Skin epidermis (tissue), 12 donors: Measurements from ENCODE around the gene SETBP1.

Source experiments
- H3K27ac ChIP-seq, 21 experiments: fragments of 200-600 bp; sonication (generic) in 11 of 21; one replicate each; pipeline ENCODE4 v1.5.0; 2020; ENCODE audit warnings: mild to moderate bottlenecking in 3 of 21, inconsistent platforms in 2 of 21, moderate library complexity in 2 of 21
- H3K4me3 ChIP-seq, 7 experiments: fragments of 200-600 bp; sonication (generic) in 2 of 7; one replicate each; pipeline ENCODE4 v1.5.0; 2020; ENCODE audit warnings: inconsistent platforms in 2 of 7, mild to moderate bottlenecking in 2 of 7, moderate library complexity in 1 of 7

Gene SETBP1

DNA sequence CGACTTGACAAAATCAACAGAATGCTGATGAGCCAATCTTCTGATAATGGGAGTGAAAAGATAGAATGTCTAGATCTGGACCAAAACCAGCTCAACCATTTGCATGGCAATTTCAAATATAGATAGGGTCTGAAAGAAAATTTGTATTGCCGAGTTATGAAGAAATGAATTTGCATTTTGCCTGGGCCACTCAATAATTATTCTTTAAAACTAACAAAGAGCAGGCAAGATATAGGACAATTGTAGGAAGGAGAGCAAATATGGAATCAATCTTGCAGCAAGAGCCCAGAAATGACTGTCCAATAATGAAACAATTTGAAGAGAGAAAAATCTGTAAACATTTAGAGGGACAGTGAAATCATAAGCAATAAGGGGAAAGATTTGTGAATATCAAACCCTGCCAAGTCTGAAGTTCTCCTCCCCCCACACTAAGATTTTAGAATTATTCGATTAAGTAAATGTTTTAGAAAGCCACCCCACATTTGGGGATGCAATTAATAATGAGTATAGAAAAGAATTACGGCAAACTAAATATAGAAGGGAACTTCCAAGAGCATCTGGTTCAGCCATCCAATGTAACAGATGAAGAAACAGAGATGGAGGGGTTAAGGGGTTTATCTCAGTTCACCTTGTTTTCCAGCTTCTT is 377.4 kb downstream of the SETBP1 start:
- Histone ChIP-seq H3K27ac (peak overlapping the region in 3 of 21 experiments; percentile 18 to 52 (median 39)), H3K4me3 (no peak overlapping the region)

DNA sequence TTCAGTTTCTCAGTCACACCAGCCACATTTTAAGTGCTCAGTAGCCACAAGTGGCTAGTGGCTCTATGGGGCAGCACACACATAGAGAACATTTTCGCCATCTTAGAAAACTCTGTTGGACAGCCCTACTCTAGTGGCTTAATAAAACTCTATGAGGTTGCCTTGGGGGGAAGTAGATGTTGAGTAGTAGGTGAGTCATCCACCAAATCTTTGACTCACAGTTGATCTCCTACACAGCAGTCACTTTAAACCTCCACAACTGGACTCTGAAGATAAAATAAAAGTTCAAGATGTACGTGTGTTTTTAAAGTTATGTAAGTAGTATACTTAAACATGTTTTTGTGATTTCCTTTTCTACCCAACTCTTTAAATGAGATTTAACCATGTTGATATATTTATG is 379.0 kb downstream of the SETBP1 start:
- no peak overlapping the region for H3K27ac ChIP-seq
- H3K4me3 ChIP-seq = no peak overlapping the region

DNA sequence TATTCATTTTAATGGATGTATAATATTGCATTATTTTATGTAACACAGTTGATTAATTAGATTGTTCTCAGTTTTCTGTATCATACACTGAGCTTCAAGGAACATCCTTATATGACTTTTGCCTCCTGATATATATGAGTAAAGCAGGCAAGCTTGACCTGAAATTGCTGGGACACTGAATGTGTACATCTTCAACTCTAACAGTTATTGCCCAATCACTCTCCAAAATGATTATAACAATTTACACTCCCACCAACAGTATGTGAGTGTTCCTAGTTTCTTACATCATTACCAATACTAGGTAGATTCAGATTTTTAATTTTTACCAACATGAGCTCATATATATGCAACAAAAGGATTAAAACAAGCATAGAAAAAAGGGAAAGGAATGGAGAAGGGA is 379.4 kb downstream of the SETBP1 start:
- no peak overlapping the region for H3K27ac ChIP-seq
- no peak overlapping the region for H3K4me3 ChIP-seq

DNA sequence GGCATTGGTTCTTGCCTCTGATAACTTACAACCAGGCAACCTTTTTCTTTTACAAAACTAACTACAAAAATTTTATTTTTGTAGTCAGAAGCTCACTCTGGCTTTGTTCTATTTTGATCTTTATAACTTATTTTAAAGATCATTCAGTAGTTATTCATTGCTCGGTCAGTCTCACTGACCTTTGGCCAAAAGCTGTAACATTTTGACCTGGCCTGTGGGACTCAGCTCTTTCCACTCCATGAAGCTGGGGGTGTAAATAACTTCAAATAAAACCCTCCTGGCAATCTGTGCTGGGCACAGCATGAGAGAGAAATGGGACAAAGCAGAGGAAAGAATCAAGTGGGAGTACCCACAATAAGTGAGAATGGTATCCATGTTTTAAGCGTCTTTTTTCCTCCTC is 380.7 kb downstream of the SETBP1 start:
- H3K4me3 ChIP-seq = no peak overlapping the region

DNA sequence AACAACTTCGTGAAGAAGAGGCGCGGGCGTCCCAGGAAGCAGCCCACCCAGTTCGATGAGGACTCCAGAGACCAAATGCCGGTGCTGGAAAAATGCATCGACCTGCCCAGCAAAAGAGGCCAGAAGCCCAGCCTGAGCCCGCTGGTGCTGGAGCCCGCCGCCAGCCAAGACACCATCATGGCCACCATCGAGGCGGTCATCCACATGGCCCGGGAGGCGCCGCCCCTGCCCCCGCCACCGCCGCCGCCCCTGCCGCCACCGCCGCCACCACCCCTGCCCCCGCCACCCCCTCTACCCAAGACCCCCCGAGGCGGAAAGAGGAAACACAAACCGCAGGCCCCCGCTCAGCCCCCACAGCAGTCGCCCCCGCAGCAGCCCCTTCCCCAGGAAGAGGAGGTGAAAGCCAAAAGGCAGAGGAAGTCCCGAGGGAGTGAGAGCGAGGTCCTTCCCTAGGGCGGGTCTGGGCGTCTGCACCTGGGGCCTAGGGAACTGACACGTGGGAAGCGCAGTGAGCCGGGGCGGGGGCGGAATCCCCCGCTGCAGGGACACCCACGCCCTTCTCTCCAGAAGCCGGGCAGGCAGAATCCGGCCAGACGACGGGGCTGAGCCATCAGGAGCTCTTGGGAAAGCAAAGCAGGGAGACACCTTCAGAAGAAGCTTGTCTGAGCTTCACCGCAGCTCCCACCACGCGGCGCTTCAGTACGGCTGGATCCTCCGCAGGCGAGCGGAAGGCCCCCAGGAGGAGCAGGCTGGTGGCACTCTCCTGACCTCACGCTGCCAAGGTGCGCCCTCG is 382.8 kb downstream of the SETBP1 start:
- Histone ChIP-seq H3K4me3 (no peak overlapping the region), H3K27ac (no peak overlapping the region)

More for the DNA sequence above, 380.7 kb downstream of the SETBP1 start:
- H3K27ac ChIP-seq = no peak overlapping the region

DNA sequence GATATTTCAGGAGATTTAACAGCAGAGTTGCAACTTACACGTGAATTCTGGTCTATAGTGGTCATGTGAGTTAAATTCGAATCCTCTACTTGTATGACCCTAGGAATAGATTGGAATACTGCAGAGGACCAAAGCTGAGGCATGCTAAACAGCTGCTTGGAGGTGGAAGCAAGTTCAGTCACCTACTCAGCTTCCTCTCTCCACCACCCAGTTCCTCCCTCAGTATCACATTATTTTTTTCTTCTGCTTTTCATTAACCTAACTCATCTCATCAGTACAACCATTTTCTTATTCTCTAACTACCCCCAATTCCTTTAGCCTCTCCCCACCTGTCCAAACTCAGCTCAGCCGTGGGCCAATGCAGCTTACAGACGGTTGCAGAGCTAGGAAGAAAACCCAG is 385.5 kb downstream of the SETBP1 start:
- H3K27ac ChIP-seq = no peak overlapping the region
- no peak overlapping the region for H3K4me3 ChIP-seq

DNA sequence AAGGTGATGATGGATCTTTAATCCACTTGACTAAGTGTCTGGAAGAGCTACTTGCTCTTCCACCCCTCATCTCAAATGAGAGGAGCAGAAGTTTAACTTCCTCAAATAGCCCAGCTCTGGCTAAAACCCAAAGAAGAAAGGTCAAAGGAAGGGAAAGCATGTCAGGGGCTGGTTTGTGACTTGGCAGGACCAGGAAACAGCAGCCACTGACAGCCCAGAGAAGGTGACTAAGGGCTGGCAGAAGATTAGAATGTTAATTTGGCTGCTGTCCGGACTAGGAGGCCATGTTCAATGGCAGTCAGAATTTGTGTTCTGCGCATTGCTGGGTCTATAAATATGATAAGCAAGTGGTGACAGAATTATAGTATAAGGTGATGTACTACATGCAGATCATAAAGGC is 386.2 kb downstream of the SETBP1 start:
- Histone ChIP-seq H3K27ac (no peak overlapping the region), H3K4me3 (no peak overlapping the region)

DNA sequence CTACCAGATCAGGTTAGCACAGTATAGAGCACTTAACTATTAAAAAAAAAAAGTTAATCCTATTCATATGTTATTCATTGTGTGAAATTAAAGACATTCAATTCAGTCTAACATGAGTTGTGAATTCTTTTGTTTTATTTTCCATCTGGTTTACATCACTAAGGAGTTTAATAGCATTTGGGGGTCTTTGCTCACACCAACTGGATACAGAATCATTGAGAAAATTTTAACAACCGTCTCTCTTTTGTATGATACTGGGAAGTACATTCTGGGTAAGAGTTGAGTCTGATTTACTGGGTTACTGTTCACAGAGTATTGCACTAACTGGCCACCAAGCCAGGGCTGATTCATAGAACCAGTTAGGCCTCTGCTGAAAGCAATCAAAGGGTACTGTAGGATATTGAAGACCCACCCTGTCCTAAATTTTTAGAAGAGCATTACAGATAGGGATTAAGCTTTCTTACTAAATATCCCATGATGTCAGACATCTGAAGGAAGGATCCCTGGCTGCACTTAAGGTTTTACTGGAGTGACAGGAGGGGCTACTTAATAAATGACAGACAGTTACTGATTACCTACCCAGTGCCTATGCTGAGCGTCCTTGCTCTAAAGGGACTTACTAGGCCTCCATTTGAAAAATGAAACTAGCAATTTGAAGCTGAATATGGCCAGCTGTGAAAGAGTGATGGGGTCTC is 387.9 kb downstream of the SETBP1 start:
- H3K4me3 ChIP-seq = no peak overlapping the region
- no peak overlapping the region for H3K27ac ChIP-seq

DNA sequence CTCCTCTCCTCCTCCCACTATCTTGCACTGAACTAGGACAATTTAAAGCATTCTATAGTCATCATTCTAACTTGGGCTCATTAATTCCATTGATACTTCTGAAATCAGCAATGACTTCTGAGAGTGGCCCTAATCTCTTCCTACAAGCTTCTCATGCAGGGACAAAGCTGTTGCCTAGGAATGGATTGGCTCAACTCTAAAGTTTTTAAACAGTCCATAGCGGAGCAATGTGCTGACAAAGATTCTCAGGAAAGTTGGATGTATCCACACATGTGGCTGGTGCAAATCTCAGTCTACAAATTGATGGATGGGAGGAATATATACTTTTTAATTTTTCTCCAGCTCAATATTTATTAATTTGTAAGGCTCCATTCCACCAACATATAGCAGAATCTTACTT is 388.9 kb downstream of the SETBP1 start:
- Histone ChIP-seq H3K4me3 (no peak overlapping the region), H3K27ac (no peak overlapping the region)

DNA sequence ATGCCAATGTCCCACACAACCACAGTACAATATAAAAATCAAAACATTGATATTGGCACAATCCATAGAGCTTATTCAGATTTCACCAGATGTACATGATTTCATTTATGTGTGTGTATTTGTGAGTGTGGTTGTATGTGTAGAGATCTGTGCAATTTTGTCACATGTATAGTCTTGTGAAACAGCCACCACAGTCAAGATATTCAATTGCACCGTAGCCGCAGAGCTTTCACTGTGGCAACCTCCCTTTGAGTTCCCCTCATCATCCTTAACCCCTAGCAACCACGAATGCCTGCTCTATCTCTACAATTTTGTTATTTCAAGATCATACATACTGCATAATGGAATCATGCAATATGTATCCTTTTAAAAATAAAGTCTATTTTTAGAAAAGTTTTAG is 391.3 kb downstream of the SETBP1 start:
- H3K4me3 ChIP-seq = no peak overlapping the region
- H3K27ac ChIP-seq = no peak overlapping the region

DNA sequence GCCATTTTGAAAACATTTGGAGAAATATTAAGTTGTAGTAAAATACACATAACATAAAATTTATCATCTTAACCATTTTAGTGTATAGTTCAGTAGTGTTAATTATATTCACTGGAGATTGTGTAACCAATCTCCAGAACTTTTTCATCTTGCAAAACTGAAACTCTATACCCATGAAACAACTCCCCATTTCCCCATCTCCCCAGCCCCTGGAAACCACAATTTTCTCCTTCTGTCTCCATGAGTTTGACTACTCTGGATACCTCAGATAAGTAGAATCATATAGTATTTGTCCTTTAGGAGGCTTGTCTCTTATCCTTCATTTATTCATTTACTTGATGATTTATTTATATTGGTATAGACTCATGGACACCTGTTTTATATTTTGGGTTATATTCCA is 392.9 kb downstream of the SETBP1 start:
- H3K4me3 ChIP-seq = no peak overlapping the region
- no peak overlapping the region for H3K27ac ChIP-seq

DNA sequence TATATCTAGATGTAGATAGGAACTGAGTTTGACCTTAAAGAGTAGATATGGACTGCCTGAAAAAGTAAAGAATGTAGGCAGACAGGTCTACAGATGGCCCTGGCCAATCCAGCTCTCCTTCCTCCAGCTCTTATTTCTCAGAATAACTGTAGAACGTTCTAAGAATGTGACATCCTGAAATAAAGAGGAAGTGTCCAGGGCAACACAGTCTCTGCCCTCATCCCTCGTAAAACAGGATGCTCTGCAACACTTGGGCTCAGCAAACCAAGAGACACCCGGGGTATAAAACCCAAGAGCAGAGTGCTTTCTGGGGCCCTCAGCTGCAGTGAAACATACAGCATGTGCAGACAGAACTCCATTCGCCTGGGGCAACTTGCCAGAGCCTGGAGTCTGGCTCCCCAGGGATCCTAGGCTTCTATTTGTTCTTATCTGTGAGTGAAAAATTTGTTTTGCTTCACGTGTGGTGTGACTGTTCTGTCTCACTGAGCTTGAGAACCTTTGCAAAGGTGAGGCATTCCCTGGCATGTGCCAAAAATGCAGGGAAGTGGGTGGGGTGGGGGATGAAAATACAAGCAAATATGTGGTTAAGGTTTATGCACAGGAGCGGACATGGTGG is 401.0 kb downstream of the SETBP1 start:
- H3K27ac ChIP-seq = no peak overlapping the region
- no peak overlapping the region for H3K4me3 ChIP-seq

DNA sequence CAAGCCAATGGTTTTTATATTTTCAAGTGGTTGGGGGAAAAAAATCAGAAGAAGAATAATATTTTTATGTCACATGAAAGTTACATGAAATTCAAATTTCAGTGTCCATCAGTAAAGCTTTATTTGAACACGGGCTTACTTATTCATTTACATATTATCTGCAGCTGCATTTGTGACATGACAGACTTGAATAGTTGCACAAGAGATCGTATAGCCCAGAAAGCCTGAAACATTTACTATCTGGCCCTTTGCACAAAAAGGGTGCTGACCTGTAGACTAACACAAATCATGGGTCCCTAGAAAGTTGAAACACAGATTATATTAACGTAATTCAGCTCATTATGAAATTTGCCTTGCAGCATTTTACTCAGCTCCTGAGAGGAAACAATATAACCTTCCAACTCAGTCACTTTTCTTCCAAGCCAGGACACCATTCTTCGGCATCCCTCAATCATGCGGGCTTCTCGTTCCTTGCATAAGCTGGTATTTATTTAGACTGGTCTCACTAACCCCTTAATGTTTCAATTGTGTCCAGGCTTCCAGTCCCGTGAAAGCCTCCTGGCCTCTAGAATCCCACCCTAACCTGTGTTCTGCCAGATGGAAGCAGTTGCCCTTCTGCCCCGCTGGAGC is 402.7 kb downstream of the SETBP1 start:
- Histone ChIP-seq H3K4me3 (no peak overlapping the region), H3K27ac (no peak overlapping the region)

DNA sequence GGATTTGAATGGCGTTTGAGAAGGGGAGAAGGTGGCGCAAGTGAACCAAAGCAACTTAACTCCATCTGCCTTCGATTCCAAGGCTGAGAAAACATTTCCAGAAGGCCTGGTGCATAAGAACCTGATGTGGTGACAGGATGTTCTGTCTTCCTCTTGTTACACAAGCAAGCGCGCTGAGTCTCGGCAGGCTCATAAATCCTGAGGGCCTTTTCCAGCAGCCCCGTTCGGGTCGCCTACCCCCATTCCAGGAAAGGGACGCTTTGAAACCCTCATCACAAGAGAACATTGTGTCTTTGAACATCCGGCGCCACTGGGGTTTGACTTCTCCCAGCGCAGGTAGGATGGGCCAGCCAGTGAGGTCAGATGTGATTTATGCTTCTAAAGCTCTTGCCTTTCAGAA is 403.5 kb downstream of the SETBP1 start:
- Histone ChIP-seq H3K27ac (no peak overlapping the region), H3K4me3 (no peak overlapping the region)

DNA sequence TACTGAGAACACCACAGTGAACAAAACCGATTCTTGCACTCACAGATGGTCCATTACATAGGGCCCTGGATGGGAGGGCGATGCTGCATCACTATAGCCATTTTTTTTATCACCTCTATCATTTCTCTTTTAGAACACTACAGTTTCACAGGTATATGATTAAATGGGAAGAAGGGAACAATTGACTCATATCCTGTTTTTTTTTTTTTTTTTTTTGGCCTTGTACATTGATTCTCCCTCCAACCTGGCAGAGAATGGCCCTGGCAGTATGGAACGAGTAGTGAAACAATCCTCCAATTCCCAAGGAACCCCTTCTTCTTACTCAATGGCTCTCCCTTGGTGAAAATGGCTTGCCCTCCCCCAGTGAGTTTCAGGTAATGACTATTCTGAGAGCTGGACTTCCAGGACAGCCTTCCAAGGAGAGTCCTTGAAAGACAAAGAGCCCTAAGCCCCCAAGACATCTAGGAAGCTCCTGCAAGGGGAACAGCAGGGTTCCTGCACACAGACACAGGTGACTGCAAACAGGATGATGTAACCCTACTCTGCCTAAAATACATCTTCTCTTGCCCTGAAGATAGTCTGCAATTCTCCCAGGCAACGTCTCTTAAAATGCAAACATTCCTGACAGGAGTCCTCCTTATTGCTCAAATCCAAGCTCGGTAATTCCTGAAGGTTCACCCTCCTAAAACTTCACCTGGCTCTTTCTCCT is 405.4 kb downstream of the SETBP1 start:
- Histone ChIP-seq H3K27ac (no peak overlapping the region), H3K4me3 (no peak overlapping the region)

DNA sequence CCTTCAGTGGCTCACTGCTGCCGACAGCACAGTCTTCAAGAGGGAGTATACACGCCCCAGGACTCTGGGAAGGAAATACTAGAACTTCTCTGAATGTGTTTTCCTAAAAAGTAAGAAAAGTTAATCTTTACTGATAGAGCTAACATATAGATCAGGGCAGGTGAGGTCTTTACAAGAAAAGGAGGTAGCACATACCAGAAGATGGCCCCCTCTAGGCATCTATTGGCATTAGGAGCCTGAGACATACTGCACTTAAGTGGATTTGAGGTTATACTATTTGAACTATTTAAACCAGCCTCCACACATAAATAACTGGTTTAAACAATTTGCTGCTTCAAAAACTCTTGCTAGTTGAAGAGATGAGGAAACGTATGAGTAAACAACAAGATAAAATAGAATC is 406.1 kb downstream of the SETBP1 start:
- H3K27ac ChIP-seq = no peak overlapping the region
- H3K4me3 ChIP-seq = no peak overlapping the region

DNA sequence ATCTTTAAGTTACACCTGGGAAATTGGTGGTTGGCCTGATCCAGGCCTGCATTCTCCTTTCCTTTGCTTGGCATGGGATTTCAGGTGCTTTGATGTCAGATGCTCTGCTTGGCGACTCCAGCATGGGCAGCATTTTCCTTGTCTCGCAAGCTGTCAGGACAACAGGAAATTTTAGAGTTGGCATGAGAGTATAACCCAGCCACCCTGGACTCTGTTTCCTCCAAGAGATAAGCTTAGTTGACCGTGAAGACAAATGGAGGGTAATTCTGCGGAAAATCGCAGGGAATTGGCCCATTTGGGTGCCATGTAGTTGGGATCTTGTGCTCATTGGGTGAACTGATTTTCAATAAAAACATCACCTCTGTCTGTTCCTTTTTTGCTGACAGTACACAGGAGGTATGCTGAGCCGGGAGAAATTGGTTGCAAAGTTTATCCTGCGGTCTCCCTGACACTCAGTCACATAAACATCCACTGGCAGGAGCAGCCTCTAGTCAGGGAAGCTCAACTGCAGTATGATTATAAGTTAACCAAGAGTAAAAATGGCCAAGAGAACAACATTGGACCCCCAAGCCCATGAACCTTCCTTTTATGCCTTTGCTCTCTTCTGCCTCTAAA is 409.9 kb downstream of the SETBP1 start:
- Histone ChIP-seq H3K4me3 (no peak overlapping the region), H3K27ac (no peak overlapping the region)

DNA sequence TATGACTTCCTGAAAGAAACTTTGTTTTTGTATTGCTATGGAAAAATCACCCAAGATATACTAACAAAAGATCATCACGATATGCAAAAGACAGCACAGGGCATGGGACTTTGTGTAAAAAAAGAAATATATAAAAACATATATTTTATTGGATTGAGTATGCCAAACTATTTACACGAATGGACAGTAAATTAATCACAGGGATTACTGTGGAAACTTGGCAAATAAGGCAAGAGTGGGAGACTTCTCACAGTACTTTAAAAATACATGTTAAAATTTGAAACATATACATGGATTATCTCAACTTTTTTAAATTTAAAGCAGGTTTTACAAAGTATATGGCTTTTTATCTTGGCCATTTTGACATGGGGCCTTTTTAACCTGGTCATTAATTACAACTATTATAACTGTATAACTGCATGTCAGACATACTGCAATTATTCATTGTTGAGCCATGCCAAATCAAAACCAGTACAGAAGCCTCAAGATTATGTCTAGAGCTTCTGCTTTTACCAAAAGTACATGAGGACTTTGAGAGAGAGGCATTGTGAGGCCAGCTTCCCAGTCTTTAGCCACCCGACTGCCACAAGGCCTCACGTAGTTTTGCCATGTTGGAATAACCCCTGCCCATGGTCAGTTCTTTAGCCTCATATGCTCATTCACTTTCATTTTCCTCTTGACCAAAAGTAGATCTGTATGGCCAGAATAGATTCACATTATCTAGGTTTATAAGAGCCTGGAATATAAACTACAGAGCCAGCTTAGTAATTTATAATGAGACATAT is 419.8 kb downstream of the SETBP1 start:
- H3K27ac ChIP-seq = no peak overlapping the region
- no peak overlapping the region for H3K4me3 ChIP-seq
